ENCODE measurements around the gene PCDHGB3. TPM values are rescaled to one million over a fixed set of nuclear protein-coding genes. Genes with fewer than 3 reads are reported as not detected.
A peak's percentile ranks its signal among the peaks of the same experiment; 100 is the strongest.

PCDHGB3 gene
- total RNA-seq, 1 experiment from 2014 or later = 0.49 TPM

GRCh38 chr5:141343242-141343952 is 26.6 kb upstream of the PCDHGB3 start, which contains the start of gene PCDHGA3:
Gene PCDHGA3, plus strand, starts transcription at chr5:141343829. Its CDS starts 205 bp downstream, at chr5:141344034.
- intact Hi-C loops (cut with micrococcal nuclease; ENCODE audit: unreplicated experiment) (no loop called here), in situ Hi-C loops (cut with HindIII; ENCODE audit: low pct_unique_long_range_greater_than_20kb, low sequenced_read_pairs) (loop anchor here (25.0 kb wide), 1 partner anchor 156 kb away; the partner anchor contains the start of genes PCDHB10, PCDHB11, PCDHB16 and PCDHB8)
- no peaks in the 10 kb centered on the region for H3K27me3 ChIP-seq (ENCODE audit: control insufficient read depth, insufficient read depth, low read length)
- POLR2A ChIA-PET = interaction anchor here (0.5 to 1.0 kb wide), 2 partner anchors 13 to 22 kb away, joined by 3 to 9 read pairs; partner anchors contain the start of gene PCDHGA1
- no peak within 1 kb of the TSS for H3K27ac ChIP-seq (ENCODE audit: low read length)
- TF ChIP-seq POLR2AphosphoS5 (IDR thresholded peaks at IDR 0.05; ENCODE audit: low read depth, low read length) (no peak), CTCF (IDR thresholded peaks at IDR 0.05) (peak; percentile 38), REST (IDR thresholded peaks at IDR 0.05; ENCODE audit: insufficient read depth in 1 of 2, low read depth in 2 of 2, low read length in 1 of 2) (no peak), SIN3A (IDR thresholded peaks at IDR 0.05; ENCODE audit: borderline replicate concordance, insufficient read depth, low read depth, low read length) (no peak), TCF7L2 (IDR thresholded peaks at IDR 0.05; ENCODE audit: low read depth, low read length) (no peak)
- ATAC-seq = no peak
- no peaks in the 10 kb centered on the region; the same call in 1 of the 2 replicates for H3K9me3 ChIP-seq (ENCODE audit: control insufficient read depth, insufficient read depth, low read depth, low read length)
- BruUV-seq (replicated peaks) = no TSS peak
- H3K4me3 ChIP-seq (ENCODE audit: low read depth in 2 of 2, low read length in 2 of 2) = no peak within 1 kb of the TSS
- CTCF ChIA-PET = interaction anchor here (0.7 kb wide), 1 partner anchor 288 kb away, joined by 3 read pairs; no protein-coding TSS in a partner anchor
- DNase-seq (ENCODE audit: low read depth, low spot score) = no peak
- no peaks in the 10 kb centered on the region for H3K4me1 ChIP-seq (ENCODE audit: control insufficient read depth, insufficient read depth, low read length)
- no peaks in the 10 kb centered on the region for H3K36me3 ChIP-seq (ENCODE audit: control insufficient read depth, insufficient read depth, low read length)

- Histone ChIP-seq H3K4me3 (ENCODE audit: low read depth in 2 of 2, low read length in 2 of 2) (no peak overlapping the region), H3K9me3 (ENCODE audit: control insufficient read depth, insufficient read depth, low read depth, low read length) (no peaks in the 10 kb centered on the region; the same call in 1 of the 2 replicates), H3K36me3 (ENCODE audit: control insufficient read depth, insufficient read depth, low read length) (no peaks in the 10 kb centered on the region), H3K4me1 (ENCODE audit: control insufficient read depth, insufficient read depth, low read length) (no peaks in the 10 kb centered on the region), H3K27me3 (ENCODE audit: control insufficient read depth, insufficient read depth, low read length) (no peaks in the 10 kb centered on the region; the same call in 1 of the 2 replicates), H3K27ac (ENCODE audit: low read length) (no peak overlapping the region)
- intact Hi-C loops (cut with micrococcal nuclease; ENCODE audit: unreplicated experiment) = no loop called here
- in situ Hi-C loops (cut with HindIII; ENCODE audit: low pct_unique_long_range_greater_than_20kb, low sequenced_read_pairs) = loop anchor here (25.0 kb wide), 1 partner anchor 157 kb away; the partner anchor contains the start of genes PCDHB10, PCDHB11, PCDHB16 and PCDHB8
- ATAC-seq (no peak), DNase-seq (ENCODE audit: low read depth, low spot score) (no peak)
- no TSS peak for BruUV-seq (replicated peaks)
- no peak for TF ChIP-seq CTCF (IDR thresholded peaks at IDR 0.05)
- no peak for TF ChIP-seq SIN3A (IDR thresholded peaks at IDR 0.05; ENCODE audit: borderline replicate concordance, insufficient read depth, low read depth, low read length)
- TF ChIP-seq REST (IDR thresholded peaks at IDR 0.05; ENCODE audit: insufficient read depth in 1 of 2, low read depth in 2 of 2, low read length in 1 of 2) = no peak
- no peak for TF ChIP-seq TCF7L2 (IDR thresholded peaks at IDR 0.05; ENCODE audit: low read depth, low read length)
- TF ChIP-seq POLR2AphosphoS5 (IDR thresholded peaks at IDR 0.05; ENCODE audit: low read depth, low read length) = no peak
- ChIA-PET POLR2A (interaction anchor here (0.5 to 0.7 kb wide), 2 partner anchors 9 to 13 kb away, joined by 3 to 9 read pairs; partner anchors contain the start of gene PCDHGA1), CTCF (interaction anchor here (0.7 kb wide), 1 partner anchor 287 kb away, joined by 3 read pairs; no protein-coding TSS in a partner anchor)
Observed at GRCh38 chr5:141343953-141344463, 26.0 kb upstream of the PCDHGB3 start.
